PFSK-1 (cell line): ENCODE data around the gene CCL25.

ENCODE experiments used
- POLR2AphosphoS5 ChIP-seq: IDR thresholded peaks from 2 replicates; pipeline ENCODE4 v1.6.1; 2012; ENCODE audit warnings: low read depth, mild to moderate bottlenecking, control low read depth, low read length, moderate library complexity
- TAF1 ChIP-seq: IDR thresholded peaks from 2 replicates; pipeline ENCODE4 v1.6.1; 2012; ENCODE audit warnings: low read length, control low read depth, borderline replicate concordance; ENCODE audit not compliant: insufficient read depth

GRCh38 chr19:8069096-8069973 is 16.8 kb downstream of the CCL25 start:
- TF ChIP-seq TAF1, result no peak
- TF ChIP-seq POLR2AphosphoS5, result no peak
